ENCODE measurements around the gene OSTF1. TPM values are rescaled to one million over a fixed set of nuclear protein-coding genes. Genes with fewer than 3 reads are reported as not detected.

Gene OSTF1
- total RNA-seq, 1 experiment from 2014 or later, result 17.8 TPM

- TF ChIP-seq, protein P1, sequence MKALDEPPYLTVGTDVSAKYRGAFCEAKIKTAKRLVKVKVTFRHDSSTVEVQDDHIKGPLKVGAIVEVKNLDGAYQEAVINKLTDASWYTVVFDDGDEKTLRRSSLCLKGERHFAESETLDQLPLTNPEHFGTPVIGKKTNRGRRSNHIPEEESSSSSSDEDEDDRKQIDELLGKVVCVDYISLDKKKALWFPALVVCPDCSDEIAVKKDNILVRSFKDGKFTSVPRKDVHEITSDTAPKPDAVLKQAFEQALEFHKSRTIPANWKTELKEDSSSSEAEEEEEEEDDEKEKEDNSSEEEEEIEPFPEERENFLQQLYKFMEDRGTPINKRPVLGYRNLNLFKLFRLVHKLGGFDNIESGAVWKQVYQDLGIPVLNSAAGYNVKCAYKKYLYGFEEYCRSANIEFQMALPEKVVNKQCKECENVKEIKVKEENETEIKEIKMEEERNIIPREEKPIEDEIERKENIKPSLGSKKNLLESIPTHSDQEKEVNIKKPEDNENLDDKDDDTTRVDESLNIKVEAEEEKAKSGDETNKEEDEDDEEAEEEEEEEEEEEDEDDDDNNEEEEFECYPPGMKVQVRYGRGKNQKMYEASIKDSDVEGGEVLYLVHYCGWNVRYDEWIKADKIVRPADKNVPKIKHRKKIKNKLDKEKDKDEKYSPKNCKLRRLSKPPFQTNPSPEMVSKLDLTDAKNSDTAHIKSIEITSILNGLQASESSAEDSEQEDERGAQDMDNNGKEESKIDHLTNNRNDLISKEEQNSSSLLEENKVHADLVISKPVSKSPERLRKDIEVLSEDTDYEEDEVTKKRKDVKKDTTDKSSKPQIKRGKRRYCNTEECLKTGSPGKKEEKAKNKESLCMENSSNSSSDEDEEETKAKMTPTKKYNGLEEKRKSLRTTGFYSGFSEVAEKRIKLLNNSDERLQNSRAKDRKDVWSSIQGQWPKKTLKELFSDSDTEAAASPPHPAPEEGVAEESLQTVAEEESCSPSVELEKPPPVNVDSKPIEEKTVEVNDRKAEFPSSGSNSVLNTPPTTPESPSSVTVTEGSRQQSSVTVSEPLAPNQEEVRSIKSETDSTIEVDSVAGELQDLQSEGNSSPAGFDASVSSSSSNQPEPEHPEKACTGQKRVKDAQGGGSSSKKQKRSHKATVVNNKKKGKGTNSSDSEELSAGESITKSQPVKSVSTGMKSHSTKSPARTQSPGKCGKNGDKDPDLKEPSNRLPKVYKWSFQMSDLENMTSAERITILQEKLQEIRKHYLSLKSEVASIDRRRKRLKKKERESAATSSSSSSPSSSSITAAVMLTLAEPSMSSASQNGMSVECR (CRISPR knock-in tag; IDR thresholded peaks at IDR 0.05; ENCODE audit: borderline replicate concordance), result no peak
- TF ChIP-seq ERG (CRISPR knock-in tag; IDR thresholded peaks at IDR 0.05) (no peak), ZBTB21 (CRISPR knock-in tag; IDR thresholded peaks at IDR 0.05; ENCODE audit: borderline replicate concordance) (no peak), ZNF317 (CRISPR knock-in tag; IDR thresholded peaks at IDR 0.05; ENCODE audit: borderline replicate concordance, low read depth) (no peak), NFYB (CRISPR knock-in tag; conservative IDR thresholded peaks at IDR 0.05; ENCODE audit: low read depth) (no peak), FOXK1 (CRISPR knock-in tag; IDR thresholded peaks at IDR 0.05) (no peak), MXD4 (CRISPR knock-in tag; IDR thresholded peaks at IDR 0.05; ENCODE audit: borderline replicate concordance) (no peak), GRHL2 (CRISPR knock-in tag; IDR thresholded peaks at IDR 0.05; ENCODE audit: insufficient replicate concordance, severe bottlenecking) (no peak), E2F1 (CRISPR knock-in tag; IDR thresholded peaks at IDR 0.05) (no peak)
- TF ChIP-seq, protein P2, sequence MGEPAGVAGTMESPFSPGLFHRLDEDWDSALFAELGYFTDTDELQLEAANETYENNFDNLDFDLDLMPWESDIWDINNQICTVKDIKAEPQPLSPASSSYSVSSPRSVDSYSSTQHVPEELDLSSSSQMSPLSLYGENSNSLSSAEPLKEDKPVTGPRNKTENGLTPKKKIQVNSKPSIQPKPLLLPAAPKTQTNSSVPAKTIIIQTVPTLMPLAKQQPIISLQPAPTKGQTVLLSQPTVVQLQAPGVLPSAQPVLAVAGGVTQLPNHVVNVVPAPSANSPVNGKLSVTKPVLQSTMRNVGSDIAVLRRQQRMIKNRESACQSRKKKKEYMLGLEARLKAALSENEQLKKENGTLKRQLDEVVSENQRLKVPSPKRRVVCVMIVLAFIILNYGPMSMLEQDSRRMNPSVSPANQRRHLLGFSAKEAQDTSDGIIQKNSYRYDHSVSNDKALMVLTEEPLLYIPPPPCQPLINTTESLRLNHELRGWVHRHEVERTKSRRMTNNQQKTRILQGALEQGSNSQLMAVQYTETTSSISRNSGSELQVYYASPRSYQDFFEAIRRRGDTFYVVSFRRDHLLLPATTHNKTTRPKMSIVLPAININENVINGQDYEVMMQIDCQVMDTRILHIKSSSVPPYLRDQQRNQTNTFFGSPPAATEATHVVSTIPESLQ (CRISPR knock-in tag; IDR thresholded peaks at IDR 0.05), result no peak
- TF ChIP-seq, protein P3, sequence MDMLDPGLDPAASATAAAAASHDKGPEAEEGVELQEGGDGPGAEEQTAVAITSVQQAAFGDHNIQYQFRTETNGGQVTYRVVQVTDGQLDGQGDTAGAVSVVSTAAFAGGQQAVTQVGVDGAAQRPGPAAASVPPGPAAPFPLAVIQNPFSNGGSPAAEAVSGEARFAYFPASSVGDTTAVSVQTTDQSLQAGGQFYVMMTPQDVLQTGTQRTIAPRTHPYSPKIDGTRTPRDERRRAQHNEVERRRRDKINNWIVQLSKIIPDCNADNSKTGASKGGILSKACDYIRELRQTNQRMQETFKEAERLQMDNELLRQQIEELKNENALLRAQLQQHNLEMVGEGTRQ (CRISPR knock-in tag; IDR thresholded peaks at IDR 0.05), result no peak
- TF ChIP-seq, protein P4, sequence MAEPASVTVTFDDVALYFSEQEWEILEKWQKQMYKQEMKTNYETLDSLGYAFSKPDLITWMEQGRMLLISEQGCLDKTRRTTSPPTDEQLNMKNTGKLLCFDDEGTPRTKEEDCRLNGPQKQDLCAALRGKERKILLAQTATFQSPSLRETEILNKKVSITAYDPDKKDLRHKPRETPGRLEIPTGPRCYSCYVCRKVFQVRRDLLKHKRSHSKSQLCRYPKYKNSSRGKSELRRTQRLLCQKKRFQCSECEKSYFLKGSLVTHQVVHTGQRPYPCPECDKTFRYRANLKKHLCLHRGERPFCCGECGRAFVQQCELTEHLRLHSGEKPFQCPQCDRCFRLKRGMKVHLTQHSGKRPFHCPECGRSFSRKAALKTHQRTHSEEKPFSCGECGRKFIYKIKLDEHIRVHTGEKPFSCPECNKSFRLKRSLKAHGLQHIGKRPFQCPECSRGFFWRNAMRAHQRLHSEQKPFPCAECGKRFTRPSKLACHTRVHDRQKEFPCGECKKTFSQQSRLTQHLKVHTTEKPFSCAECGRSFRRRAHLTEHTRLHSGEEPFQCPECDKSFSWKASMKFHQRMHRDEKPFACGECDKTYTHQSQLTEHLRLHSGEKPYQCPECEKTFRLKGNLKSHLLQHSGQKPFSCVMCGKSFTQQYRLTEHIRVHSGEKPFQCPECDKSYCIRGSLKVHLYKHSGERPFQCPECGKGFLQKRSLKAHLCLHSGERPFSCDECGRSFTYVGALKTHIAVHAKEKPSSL (CRISPR knock-in tag; conservative IDR thresholded peaks at IDR 0.05), result no peak
- TF ChIP-seq, protein P5, sequence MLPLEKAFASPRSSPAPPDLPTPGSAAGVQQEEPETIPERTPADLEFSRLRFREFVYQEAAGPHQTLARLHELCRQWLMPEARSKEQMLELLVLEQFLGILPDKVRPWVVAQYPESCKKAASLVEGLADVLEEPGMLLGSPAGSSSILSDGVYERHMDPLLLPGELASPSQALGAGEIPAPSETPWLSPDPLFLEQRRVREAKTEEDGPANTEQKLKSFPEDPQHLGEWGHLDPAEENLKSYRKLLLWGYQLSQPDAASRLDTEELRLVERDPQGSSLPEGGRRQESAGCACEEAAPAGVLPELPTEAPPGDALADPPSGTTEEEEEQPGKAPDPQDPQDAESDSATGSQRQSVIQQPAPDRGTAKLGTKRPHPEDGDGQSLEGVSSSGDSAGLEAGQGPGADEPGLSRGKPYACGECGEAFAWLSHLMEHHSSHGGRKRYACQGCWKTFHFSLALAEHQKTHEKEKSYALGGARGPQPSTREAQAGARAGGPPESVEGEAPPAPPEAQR (CRISPR knock-in tag; IDR thresholded peaks at IDR 0.05), result no peak
- no peaks in the 10 kb centered on the region for H3K27me3 Mint-ChIP-seq (ENCODE audit: low read depth)
- H3K4me1 Mint-ChIP-seq, result peaks cover 6% of the 10 kb centered on the region
- no peak for DNase-seq (ENCODE audit: low spot score)
- CTCF ChIA-PET, result interaction anchor here (1.2 kb wide), 1 partner anchor 129 kb away, joined by 3 read pairs; no protein-coding TSS in a partner anchor
- POLR2A ChIA-PET, result no interaction called here
- H3K4me3 Mint-ChIP-seq, result no peak overlapping the region
- no peak overlapping the region for H3K27ac Mint-ChIP-seq
- no peaks in the 10 kb centered on the region for H3K9me3 Mint-ChIP-seq
- no peak for ATAC-seq
- no peaks in the 10 kb centered on the region for H3K36me3 Mint-ChIP-seq
Observed at GRCh38 chr9:75109210-75109839, 21.0 kb downstream of the OSTF1 start.

Data from WTC11 (cell line).